GM18951 (cell line): ENCODE measurements around the gene KLHL22.

Experiments used
- POLR2A ChIP-seq: IDR thresholded peaks from 4 replicates; pipeline ENCODE4 v1.6.1; 2011; ENCODE audit warnings: mild to moderate bottlenecking; ENCODE audit not compliant: insufficient read length, insufficient read depth; ENCODE audit errors: extremely low read depth
- in situ Hi-C: fragments of 300-500 bp; cut with MboI; formaldehyde crosslinking; loops from one replicate; pipeline ENCODE4 v1.12.0; 2022; ENCODE audit warnings: low sequenced_read_pairs, mixed read lengths, inconsistent platforms; ENCODE audit not compliant: unreplicated experiment

Gene KLHL22

DNA sequence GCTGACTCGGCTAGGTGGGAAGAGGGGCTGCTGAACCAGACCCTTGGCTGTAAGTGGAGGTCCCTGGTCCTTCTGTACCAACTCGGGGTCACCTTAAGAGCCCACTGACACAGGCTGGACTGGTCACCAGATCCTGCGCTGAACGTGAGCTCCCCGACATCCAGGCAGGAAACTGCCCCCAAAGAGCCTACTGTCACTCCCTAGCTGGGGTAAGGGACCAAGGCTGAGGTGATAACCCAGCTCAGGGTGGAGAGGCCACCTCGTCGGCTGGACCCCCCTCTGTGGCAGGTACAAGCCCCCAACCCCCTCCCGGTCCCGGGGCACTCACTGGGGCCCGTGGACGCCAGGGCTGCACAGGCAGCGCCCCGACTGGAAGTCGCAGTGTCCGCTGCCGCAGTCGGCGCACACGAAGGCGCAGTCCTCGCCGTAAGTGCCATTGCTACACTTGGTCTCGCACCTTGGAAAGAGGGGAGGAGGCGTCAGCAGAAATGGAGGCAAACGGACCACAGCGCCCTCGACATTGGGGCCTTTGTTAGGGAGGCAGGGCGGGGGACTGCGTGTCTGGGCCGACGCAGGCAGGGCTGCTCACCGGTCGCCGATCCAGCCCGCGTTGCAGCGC, 65.4 kb downstream of the KLHL22 start:
- TF ChIP-seq POLR2A = no peak
- in situ Hi-C loops = no loop called here

DNA sequence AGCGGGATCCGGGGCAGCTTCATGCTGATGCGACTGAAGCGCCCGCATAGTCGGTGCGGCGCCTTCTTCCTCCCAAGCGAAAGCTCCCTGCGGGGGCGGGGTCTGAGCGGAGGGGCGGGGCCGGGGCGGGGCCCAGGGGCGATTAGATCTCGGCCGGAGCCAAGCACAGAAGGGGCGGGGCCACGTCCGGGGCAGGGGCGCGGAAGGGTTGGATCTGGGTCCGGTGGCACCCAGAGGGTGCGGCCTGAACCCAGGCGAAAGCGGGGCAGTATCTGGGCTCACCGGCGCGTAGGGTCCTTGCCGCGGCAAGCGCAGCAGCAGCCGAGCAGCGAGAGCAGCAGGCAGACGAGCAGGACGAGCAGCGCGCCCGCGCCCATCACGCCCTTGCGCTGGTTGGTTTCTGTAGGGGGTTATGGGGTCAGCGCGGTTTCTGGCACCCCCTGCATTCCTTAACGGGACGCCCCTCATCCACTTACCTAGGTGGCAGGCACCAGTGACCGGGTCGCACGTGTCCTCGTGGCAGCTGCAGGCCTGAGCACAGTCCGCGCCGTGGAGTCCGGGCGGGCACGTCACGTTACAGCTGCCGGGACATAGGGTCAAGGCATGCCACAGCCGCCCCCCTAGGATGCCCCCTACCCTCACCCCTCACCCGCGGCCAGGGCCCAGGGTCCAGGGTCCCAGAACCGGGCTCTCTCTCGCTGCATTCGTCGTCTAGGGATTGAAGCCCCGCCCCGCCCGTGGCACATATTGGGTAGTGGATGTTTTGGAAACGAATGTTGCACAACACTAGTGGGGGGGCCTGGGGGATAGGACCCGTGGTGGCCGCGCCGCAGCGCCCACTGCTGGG, 66.1 kb downstream of the KLHL22 start:
- TF ChIP-seq POLR2A = no peak
- in situ Hi-C loops = no loop called here

DNA sequence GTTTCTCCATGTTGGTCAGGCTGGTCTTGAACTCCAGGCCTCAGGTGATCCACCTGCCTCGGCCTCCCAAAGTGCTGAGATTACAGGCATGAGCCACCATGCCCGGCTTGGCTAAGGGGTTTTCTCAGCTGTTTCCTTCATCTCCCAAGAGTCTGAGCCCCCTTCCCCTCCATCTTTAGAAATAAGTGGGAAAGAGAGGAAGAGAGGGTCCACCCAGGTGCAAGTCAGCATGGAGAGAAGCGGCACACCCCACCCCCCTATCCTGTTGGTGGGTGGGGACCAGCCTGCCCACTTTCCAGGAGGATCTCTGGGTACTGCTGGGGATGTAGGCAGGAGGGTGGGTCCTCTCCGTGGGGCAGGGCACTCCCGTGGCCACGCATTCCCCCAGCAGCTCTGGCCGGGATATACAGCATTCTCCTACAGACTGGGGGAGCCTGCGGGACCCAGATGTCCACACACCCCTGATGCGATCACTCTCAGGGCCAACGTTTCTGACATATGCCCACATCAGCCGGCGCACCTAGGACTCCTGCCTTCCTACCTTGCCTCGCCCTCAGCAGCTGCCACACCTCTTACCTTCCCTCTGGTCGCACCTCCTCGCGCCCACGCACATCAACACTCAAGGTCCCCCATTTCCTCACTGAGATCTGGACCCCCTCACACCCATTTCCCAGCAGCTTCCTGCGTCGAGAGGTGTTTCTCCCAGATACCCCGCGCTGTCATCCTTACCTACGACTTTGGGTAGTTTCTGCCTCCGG, 66.9 kb downstream of the KLHL22 start:
- TF ChIP-seq POLR2A = no peak
- in situ Hi-C loops = no loop called here

GRCh38 chr22:20427945-20428417, 67.6 kb downstream of the KLHL22 start:
- in situ Hi-C loops = no loop called here

GRCh38 chr22:20427104-20427944, 68.3 kb downstream of the KLHL22 start:
- no peak for TF ChIP-seq POLR2A
- in situ Hi-C loops = no loop called here

More at GRCh38 chr22:20427945-20428417, 67.6 kb downstream of the KLHL22 start:
- TF ChIP-seq POLR2A = no peak

- in situ Hi-C loops = no loop called here
- TF ChIP-seq POLR2A = no peak
These were observed 69.4 kb downstream of the KLHL22 start for GRCh38 chr22:20426259-20426615.

GRCh38 chr22:20425566-20426258, 69.9 kb downstream of the KLHL22 start:
- no peak for TF ChIP-seq POLR2A
- in situ Hi-C loops = no loop called here

GRCh38 chr22:20424932-20425565, 70.5 kb downstream of the KLHL22 start:
- in situ Hi-C loops = no loop called here

GRCh38 chr22:20424568-20424931, 71.0 kb downstream of the KLHL22 start:
- TF ChIP-seq POLR2A = no peak
- in situ Hi-C loops = no loop called here

More at GRCh38 chr22:20424932-20425565, 70.5 kb downstream of the KLHL22 start:
- no peak for TF ChIP-seq POLR2A

GRCh38 chr22:20423906-20424551, 71.6 kb downstream of the KLHL22 start:
- in situ Hi-C loops = no loop called here
- no peak for TF ChIP-seq POLR2A
